HEK293 (cell line): Measurements from ENCODE around the gene TRAPPC10.

Experiments
- KLF16 ChIP-seq: fragments of 450-650 bp; formaldehyde crosslinking; IDR thresholded peaks from 2 replicates; pipeline ENCODE4 v1.5.1; 2017; ENCODE audit warnings: missing biosample characterization, missing genetic modification characterization
- ZNF174 ChIP-seq: fragments of 450-650 bp; formaldehyde crosslinking; IDR thresholded peaks from 2 replicates; pipeline ENCODE4 v1.5.0; 2017; ENCODE audit warnings: missing biosample characterization, mild to moderate bottlenecking, missing genetic modification characterization
- ZNF362 ChIP-seq: fragments of 450-650 bp; formaldehyde crosslinking; IDR thresholded peaks from 2 replicates; pipeline ENCODE4 v1.5.1; 2016; ENCODE audit warnings: missing biosample characterization, missing genetic modification characterization
- ZNF416 ChIP-seq: fragments of 450-650 bp; formaldehyde crosslinking; IDR thresholded peaks from 2 replicates; pipeline ENCODE4 v1.5.1; 2016; ENCODE audit warnings: missing biosample characterization, missing genetic modification characterization
- ZNF449 ChIP-seq: fragments of 450-650 bp; formaldehyde crosslinking; IDR thresholded peaks from 2 replicates; pipeline ENCODE4 v1.5.1; 2017; ENCODE audit warnings: missing biosample characterization, mild to moderate bottlenecking, missing genetic modification characterization, moderate library complexity
- ZNF670 ChIP-seq: fragments of 450-650 bp; formaldehyde crosslinking; IDR thresholded peaks from 2 replicates; pipeline ENCODE4 v1.5.1; 2016; ENCODE audit warnings: missing biosample characterization, missing genetic modification characterization, low read depth
- TF ChIP-seq, protein P1 (sequence below): fragments of 450-650 bp; formaldehyde crosslinking; IDR thresholded peaks from 2 replicates; pipeline ENCODE4 v1.5.1; 2016; ENCODE audit warnings: missing biosample characterization, missing genetic modification characterization, borderline replicate concordance
- TF ChIP-seq, protein P2 (sequence below): fragments of 450-650 bp; formaldehyde crosslinking; IDR thresholded peaks from 2 replicates; pipeline ENCODE4 v1.5.1; 2016; ENCODE audit warnings: missing biosample characterization, missing genetic modification characterization, borderline replicate concordance
- TF ChIP-seq, protein P3 (sequence below): fragments of 450-650 bp; formaldehyde crosslinking; optimal IDR thresholded peaks from 2 replicates; pipeline ENCODE3; 2016; ENCODE audit warnings: missing biosample characterization, mild to moderate bottlenecking, missing genetic modification characterization

DNA sequence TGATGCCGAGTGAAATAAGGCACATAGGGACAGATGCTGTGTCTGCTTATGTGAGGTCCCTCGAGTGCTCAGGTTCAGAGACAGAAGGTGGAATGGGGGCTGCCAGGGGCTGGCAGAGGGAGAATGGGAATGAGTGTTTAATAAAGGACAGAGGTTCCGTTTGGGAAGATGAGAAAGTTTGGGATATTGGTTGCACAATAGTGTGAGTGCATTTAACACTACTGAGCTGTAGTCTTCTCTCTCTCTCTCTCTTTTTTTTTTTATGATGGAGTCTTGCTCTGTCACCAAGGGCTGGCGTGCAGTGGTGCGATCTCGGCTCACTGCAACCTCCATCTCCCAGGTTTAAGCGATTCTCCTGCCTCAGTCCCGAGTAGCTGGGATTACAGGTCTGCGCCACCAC lies 44.9 kb downstream of the TRAPPC10 start:
- TF ChIP-seq ZNF670 (tag by site-specific recombination) (no peak), ZNF362 (tag by site-specific recombination) (no peak), ZNF449 (tag by site-specific recombination) (no peak), ZNF174 (tag by site-specific recombination) (no peak), KLF16 (tag by site-specific recombination) (no peak), ZNF416 (no peak)
- TF ChIP-seq, protein P1, sequence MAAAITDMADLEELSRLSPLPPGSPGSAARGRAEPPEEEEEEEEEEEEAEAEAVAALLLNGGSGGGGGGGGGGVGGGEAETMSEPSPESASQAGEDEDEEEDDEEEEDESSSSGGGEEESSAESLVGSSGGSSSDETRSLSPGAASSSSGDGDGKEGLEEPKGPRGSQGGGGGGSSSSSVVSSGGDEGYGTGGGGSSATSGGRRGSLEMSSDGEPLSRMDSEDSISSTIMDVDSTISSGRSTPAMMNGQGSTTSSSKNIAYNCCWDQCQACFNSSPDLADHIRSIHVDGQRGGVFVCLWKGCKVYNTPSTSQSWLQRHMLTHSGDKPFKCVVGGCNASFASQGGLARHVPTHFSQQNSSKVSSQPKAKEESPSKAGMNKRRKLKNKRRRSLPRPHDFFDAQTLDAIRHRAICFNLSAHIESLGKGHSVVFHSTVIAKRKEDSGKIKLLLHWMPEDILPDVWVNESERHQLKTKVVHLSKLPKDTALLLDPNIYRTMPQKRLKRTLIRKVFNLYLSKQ (tag by site-specific recombination): no peak
- TF ChIP-seq, protein P2, sequence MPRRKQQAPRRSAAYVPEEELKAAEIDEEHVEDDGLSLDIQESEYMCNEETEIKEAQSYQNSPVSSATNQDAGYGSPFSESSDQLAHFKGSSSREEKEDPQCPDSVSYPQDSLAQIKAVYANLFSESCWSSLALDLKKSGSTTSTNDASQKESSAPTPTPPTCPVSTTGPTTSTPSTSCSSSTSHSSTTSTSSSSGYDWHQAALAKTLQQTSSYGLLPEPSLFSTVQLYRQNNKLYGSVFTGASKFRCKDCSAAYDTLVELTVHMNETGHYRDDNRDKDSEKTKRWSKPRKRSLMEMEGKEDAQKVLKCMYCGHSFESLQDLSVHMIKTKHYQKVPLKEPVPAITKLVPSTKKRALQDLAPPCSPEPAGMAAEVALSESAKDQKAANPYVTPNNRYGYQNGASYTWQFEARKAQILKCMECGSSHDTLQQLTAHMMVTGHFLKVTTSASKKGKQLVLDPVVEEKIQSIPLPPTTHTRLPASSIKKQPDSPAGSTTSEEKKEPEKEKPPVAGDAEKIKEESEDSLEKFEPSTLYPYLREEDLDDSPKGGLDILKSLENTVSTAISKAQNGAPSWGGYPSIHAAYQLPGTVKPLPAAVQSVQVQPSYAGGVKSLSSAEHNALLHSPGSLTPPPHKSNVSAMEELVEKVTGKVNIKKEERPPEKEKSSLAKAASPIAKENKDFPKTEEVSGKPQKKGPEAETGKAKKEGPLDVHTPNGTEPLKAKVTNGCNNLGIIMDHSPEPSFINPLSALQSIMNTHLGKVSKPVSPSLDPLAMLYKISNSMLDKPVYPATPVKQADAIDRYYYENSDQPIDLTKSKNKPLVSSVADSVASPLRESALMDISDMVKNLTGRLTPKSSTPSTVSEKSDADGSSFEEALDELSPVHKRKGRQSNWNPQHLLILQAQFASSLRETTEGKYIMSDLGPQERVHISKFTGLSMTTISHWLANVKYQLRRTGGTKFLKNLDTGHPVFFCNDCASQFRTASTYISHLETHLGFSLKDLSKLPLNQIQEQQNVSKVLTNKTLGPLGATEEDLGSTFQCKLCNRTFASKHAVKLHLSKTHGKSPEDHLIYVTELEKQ (tag by site-specific recombination): no peak
- TF ChIP-seq, protein P3, sequence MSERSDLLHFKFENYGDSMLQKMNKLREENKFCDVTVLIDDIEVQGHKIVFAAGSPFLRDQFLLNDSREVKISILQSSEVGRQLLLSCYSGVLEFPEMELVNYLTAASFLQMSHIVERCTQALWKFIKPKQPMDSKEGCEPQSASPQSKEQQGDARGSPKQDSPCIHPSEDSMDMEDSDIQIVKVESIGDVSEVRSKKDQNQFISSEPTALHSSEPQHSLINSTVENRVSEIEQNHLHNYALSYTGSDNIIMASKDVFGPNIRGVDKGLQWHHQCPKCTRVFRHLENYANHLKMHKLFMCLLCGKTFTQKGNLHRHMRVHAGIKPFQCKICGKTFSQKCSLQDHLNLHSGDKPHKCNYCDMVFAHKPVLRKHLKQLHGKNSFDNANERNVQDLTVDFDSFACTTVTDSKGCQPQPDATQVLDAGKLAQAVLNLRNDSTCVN: no peak
